H1 (cell line): ENCODE measurements around the gene DHCR7. TPM values are rescaled to one million over a fixed set of nuclear protein-coding genes. Genes with fewer than 3 reads are reported as not detected.

Source experiments
- CBX8 ChIP-seq: fragments of 300-800, 300-1000 bp; sonication (generic); IDR thresholded peaks from 2 replicates; pipeline ENCODE4 v1.7.1; 2016; ENCODE audit warnings: low read depth, low read length, borderline replicate concordance
- CTBP2 ChIP-seq: IDR thresholded peaks from 2 replicates; pipeline ENCODE4 v1.7.0; 2011; ENCODE audit warnings: borderline replicate concordance, mild to moderate bottlenecking, moderate library complexity, mixed read lengths, low read length; ENCODE audit not compliant: insufficient read depth, insufficient read length
- GABPA ChIP-seq: IDR thresholded peaks from 2 replicates; pipeline ENCODE4 v1.6.1; 2011; ENCODE audit warnings: mild to moderate bottlenecking, low read length, moderate library complexity, borderline replicate concordance; ENCODE audit not compliant: insufficient read depth
- MAFK ChIP-seq: IDR thresholded peaks from 2 replicates; pipeline ENCODE4 v1.6.1; 2012; ENCODE audit warnings: low read depth, mild to moderate bottlenecking, improper control_type of control experiment, low read length
- POLR2AphosphoS5 ChIP-seq: IDR thresholded peaks from 2 replicates; pipeline ENCODE4 v1.6.1; 2011; ENCODE audit warnings: low read depth, low read length
- SIN3A ChIP-seq, 2 experiments: IDR thresholded peaks in 1 of 2; conservative IDR thresholded peaks in 1 of 2; 2 replicates each; pipeline ENCODE4 v1.6.1; 2011 to 2012; ENCODE audit warnings: low read length in 2 of 2, improper control_type of control experiment in 1 of 2, low read depth in 1 of 2, mild to moderate bottlenecking in 1 of 2
- YY1 ChIP-seq: IDR thresholded peaks from 2 replicates; pipeline ENCODE4 v1.6.1; 2011; ENCODE audit warnings: low read depth, mild to moderate bottlenecking, low read length
- polyA plus RNA-seq, 7 experiments: library from polyadenylated mRNA; depleted of rRNA in 3 of 7; stranded (reverse) in 5 of 7; unstranded in 2 of 7; fragments of >200 nt in 5 of 7; fragments of 200-250 nt in 2 of 7; gene quantifications; 1 replicate in 5 of 7; 2 replicates in 1 of 7; 4 replicates in 1 of 7; pipeline versions ENCODE4 v1.2.1 to v1.2.3, GENCODE V29; 2011 to 2013; ENCODE audit warnings: missing spikeins in 2 of 7, mixed read lengths in 2 of 7
- total RNA-seq: library from RNA; stranded (reverse); fragmentation: NEBNext Ultra II Directional; extraction: Animal tissue kit (Norgen Biotek cat#: 25700); gene quantifications from 2 replicates; pipeline ENCODE4 v1.2.1, GENCODE V29; 2021
- TF ChIP-seq, protein P1 (sequence below): fragments of 300-600 bp; sonication (generic); IDR thresholded peaks from 2 replicates; pipeline ENCODE4 v1.7.1; 2012; ENCODE audit warnings: low read length, moderate library complexity, mild to moderate bottlenecking, inconsistent platforms; ENCODE audit not compliant: insufficient replicate concordance
- TF ChIP-seq, protein P2 (sequence below), 3 experiments: IDR thresholded peaks; 1 replicate in 2 of 3; 2 replicates in 1 of 3; pipeline versions ENCODE4 v1.5.1 to v1.6.1; 2011; ENCODE audit warnings: low read length in 3 of 3, mild to moderate bottlenecking in 3 of 3, inconsistent platforms in 2 of 3, low read depth in 1 of 3, moderate library complexity in 1 of 3; ENCODE audit not compliant: insufficient read depth in 1 of 3; ENCODE audit errors: control extremely low read depth in 1 of 3

DHCR7 gene
- total and polyA plus RNA-seq, 2 of the 8 experiments (the other 6 are each of a cell fraction or from before 2014, with no cell fraction given) = 144 to 157 TPM

DNA sequence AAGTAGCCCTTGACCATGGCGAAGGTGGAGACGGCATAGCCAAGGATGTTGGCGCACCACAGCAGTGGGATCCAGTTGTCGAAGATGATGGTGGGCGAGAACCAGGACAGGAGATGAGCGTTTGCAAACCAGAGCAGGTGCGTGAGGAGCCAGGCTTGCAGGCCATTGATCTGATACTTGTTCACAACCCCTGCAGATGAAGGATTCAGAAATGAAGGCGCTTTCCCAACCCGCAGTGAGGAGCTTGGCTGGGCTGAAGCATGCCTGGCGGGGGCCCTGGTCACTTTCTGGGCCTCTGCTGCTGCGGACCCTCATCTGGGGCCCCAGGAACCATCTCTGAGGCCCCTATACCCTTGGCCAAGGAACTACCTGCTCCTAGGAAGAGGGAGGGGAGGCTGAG lies 6.9 kb downstream of the DHCR7 start (continued):
- TF ChIP-seq, protein P1, sequence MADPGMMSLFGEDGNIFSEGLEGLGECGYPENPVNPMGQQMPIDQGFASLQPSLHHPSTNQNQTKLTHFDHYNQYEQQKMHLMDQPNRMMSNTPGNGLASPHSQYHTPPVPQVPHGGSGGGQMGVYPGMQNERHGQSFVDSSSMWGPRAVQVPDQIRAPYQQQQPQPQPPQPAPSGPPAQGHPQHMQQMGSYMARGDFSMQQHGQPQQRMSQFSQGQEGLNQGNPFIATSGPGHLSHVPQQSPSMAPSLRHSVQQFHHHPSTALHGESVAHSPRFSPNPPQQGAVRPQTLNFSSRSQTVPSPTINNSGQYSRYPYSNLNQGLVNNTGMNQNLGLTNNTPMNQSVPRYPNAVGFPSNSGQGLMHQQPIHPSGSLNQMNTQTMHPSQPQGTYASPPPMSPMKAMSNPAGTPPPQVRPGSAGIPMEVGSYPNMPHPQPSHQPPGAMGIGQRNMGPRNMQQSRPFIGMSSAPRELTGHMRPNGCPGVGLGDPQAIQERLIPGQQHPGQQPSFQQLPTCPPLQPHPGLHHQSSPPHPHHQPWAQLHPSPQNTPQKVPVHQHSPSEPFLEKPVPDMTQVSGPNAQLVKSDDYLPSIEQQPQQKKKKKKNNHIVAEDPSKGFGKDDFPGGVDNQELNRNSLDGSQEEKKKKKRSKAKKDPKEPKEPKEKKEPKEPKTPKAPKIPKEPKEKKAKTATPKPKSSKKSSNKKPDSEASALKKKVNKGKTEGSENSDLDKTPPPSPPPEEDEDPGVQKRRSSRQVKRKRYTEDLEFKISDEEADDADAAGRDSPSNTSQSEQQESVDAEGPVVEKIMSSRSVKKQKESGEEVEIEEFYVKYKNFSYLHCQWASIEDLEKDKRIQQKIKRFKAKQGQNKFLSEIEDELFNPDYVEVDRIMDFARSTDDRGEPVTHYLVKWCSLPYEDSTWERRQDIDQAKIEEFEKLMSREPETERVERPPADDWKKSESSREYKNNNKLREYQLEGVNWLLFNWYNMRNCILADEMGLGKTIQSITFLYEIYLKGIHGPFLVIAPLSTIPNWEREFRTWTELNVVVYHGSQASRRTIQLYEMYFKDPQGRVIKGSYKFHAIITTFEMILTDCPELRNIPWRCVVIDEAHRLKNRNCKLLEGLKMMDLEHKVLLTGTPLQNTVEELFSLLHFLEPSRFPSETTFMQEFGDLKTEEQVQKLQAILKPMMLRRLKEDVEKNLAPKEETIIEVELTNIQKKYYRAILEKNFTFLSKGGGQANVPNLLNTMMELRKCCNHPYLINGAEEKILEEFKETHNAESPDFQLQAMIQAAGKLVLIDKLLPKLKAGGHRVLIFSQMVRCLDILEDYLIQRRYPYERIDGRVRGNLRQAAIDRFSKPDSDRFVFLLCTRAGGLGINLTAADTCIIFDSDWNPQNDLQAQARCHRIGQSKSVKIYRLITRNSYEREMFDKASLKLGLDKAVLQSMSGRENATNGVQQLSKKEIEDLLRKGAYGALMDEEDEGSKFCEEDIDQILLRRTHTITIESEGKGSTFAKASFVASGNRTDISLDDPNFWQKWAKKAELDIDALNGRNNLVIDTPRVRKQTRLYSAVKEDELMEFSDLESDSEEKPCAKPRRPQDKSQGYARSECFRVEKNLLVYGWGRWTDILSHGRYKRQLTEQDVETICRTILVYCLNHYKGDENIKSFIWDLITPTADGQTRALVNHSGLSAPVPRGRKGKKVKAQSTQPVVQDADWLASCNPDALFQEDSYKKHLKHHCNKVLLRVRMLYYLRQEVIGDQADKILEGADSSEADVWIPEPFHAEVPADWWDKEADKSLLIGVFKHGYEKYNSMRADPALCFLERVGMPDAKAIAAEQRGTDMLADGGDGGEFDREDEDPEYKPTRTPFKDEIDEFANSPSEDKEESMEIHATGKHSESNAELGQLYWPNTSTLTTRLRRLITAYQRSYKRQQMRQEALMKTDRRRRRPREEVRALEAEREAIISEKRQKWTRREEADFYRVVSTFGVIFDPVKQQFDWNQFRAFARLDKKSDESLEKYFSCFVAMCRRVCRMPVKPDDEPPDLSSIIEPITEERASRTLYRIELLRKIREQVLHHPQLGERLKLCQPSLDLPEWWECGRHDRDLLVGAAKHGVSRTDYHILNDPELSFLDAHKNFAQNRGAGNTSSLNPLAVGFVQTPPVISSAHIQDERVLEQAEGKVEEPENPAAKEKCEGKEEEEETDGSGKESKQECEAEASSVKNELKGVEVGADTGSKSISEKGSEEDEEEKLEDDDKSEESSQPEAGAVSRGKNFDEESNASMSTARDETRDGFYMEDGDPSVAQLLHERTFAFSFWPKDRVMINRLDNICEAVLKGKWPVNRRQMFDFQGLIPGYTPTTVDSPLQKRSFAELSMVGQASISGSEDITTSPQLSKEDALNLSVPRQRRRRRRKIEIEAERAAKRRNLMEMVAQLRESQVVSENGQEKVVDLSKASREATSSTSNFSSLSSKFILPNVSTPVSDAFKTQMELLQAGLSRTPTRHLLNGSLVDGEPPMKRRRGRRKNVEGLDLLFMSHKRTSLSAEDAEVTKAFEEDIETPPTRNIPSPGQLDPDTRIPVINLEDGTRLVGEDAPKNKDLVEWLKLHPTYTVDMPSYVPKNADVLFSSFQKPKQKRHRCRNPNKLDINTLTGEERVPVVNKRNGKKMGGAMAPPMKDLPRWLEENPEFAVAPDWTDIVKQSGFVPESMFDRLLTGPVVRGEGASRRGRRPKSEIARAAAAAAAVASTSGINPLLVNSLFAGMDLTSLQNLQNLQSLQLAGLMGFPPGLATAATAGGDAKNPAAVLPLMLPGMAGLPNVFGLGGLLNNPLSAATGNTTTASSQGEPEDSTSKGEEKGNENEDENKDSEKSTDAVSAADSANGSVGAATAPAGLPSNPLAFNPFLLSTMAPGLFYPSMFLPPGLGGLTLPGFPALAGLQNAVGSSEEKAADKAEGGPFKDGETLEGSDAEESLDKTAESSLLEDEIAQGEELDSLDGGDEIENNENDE = no peak
- TF ChIP-seq MAFK (no peak), CTBP2 (no peak), SIN3A (conservative IDR thresholded peaks at IDR 0.05 in 1 of 2, IDR thresholded peaks at IDR 0.05 in 1 of 2; ENCODE audit: low read depth in 1 of 2, low read length in 2 of 2) (no peak), YY1 (no peak), GABPA (no peak), CBX8 (no peak), POLR2AphosphoS5 (no peak)
- TF ChIP-seq, protein P2, sequence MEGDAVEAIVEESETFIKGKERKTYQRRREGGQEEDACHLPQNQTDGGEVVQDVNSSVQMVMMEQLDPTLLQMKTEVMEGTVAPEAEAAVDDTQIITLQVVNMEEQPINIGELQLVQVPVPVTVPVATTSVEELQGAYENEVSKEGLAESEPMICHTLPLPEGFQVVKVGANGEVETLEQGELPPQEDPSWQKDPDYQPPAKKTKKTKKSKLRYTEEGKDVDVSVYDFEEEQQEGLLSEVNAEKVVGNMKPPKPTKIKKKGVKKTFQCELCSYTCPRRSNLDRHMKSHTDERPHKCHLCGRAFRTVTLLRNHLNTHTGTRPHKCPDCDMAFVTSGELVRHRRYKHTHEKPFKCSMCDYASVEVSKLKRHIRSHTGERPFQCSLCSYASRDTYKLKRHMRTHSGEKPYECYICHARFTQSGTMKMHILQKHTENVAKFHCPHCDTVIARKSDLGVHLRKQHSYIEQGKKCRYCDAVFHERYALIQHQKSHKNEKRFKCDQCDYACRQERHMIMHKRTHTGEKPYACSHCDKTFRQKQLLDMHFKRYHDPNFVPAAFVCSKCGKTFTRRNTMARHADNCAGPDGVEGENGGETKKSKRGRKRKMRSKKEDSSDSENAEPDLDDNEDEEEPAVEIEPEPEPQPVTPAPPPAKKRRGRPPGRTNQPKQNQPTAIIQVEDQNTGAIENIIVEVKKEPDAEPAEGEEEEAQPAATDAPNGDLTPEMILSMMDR (IDR thresholded peaks at IDR 0.05; ENCODE audit: control extremely low read depth in 1 of 3, insufficient read depth in 1 of 3, low read depth in 1 of 3, low read length in 3 of 3) = no peak
